Measurements from ENCODE around the gene RDH8.

Gene RDH8, protein sequence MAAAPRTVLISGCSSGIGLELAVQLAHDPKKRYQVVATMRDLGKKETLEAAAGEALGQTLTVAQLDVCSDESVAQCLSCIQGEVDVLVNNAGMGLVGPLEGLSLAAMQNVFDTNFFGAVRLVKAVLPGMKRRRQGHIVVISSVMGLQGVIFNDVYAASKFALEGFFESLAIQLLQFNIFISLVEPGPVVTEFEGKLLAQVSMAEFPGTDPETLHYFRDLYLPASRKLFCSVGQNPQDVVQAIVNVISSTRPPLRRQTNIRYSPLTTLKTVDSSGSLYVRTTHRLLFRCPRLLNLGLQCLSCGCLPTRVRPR

DNA sequence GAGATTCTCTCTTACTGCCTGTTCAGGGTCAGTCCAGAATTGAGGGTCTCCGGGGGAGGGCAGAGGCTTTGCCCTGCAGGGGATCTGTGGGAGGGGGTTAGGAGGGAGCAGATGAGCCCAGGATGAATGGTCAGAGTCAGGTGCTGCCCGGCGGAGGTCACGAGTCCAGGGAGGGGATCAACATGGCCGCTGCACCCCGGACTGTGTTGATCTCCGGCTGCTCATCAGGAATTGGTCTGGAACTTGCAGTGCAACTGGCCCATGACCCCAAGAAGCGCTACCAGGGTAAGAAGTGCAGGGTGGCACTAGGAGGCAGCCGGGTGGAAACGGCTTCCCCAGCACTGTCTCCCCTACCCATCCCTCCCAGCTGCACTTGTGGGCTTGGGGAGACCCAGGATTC is at the start of gene RDH8:
Gene RDH8, plus strand, starts transcription at position 168 of the 400 bp plus-strand sequence. Its CDS starts 15 bp downstream, at position 183.
- no peak for DNase-seq (ENCODE audit: low spot score)

DNA sequence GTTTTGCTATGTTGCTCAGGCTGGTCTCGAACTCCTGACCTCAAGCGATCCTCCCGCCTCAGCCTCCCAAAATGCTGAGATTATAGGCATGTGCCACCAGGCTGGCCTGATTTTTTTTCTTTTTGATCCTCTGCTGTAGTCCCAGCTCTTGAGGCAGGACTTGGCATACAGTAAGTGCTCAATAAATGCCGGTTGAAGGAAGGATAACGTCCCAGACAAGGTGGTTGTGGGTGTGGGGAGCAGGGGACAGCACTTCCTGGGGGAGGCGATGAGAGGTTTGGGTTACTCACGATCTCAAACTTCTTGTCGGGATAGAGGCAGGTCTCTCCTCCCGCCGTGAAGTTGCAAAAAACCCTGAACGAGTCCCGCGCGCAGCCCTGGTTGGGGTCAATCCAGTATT is 47.3 kb upstream of the RDH8 start:
- DNase-seq (ENCODE audit: low spot score), result no peak

DNA sequence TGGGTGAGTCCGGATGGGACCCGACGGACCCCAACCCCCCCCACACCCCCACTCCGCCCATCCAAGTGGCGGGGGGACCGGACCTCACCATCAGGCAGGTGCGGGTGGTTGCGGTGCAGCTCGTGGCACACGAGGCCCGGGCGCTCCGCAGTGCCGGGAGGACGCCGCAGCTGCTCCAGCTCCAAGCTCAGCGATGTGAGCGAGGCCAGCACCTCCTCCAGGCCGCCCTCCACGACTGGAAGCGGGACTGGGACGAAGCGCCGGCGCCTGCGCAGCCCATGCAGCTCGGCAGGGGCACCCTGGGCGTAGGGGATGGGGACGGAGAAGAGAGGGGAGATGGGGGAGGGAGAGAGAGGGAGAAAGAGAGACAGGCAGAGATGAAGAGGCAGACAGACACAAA is 46.8 kb upstream of the RDH8 start:
- DNase-seq (ENCODE audit: low spot score), result no peak

- DNase-seq (ENCODE audit: low spot score), result no peak
These were observed 46.0 kb upstream of the RDH8 start for GRCh38 chr19:9967326-9967725.

DNA sequence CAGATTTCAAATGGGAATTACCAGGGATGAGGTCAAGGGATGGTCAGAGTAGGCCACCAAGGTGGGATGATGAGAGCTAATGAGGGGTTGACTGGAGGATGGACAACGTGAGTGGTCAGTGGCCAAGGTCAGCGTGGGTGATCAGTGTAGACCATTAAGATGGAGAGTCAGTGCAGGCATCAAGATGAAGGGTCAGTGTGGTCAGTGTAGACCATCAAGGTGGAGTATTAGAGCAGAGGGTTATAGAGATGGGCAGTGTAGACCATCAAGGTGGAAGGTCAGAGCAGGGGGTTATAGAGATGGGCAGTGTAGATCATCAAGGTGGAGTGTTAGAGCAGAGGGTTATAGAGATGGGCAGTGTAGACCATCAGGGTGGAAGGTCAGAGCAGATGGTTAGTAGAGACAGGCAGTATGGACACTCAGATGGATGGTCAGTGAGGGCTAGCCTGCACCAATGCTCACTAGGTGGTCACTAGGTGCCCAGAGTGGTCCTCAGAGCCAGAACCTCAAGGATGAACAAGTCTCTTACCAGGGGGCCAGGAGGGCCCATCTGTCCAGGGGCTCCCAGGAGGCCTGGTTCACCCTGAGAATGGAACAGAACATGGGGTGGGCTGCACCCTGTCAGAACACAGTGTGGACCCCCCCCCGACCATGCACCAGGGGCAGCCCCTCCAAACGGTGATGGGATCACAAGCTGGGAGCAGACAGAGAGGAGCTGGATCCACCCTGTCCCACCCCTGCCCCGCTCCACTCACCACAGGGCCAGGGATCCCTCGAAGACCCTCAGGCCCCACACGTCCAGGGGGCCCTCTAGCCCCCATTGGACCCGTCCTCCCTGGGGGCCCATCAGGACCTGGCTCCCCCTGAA is 44.2 kb upstream of the RDH8 start:
- no peak for DNase-seq (ENCODE audit: low spot score)

GRCh38 chr19:9969688-9969975 is 43.7 kb upstream of the RDH8 start:
- no peak for DNase-seq (ENCODE audit: low spot score)

DNA sequence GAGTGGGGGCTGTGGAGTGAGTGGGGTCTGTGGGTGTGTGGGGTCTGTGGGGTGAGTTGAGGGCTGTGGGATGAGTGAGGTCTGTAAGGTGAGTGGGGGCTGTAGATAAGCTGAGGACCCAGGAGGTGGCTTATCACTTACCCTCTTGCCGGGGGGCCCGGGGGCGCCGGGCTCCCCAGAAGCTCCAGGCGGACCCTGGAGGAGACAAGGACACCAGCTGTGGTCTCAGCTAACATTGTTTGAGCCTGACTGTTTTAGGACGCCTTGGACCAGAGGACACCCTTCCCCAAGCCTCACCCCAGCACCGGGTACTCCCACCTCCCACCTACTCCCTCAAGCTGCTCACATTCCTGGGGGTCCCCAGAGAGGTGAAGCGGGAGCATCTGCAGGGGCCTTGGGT is 42.8 kb upstream of the RDH8 start:
- DNase-seq (ENCODE audit: low spot score), result no peak

- no peak for DNase-seq (ENCODE audit: low spot score)
These were observed 42.0 kb upstream of the RDH8 start for GRCh38 chr19:9971166-9971897.

- DNase-seq (ENCODE audit: low spot score), result no peak
These were observed 41.2 kb upstream of the RDH8 start for GRCh38 chr19:9972103-9972502.

DNA sequence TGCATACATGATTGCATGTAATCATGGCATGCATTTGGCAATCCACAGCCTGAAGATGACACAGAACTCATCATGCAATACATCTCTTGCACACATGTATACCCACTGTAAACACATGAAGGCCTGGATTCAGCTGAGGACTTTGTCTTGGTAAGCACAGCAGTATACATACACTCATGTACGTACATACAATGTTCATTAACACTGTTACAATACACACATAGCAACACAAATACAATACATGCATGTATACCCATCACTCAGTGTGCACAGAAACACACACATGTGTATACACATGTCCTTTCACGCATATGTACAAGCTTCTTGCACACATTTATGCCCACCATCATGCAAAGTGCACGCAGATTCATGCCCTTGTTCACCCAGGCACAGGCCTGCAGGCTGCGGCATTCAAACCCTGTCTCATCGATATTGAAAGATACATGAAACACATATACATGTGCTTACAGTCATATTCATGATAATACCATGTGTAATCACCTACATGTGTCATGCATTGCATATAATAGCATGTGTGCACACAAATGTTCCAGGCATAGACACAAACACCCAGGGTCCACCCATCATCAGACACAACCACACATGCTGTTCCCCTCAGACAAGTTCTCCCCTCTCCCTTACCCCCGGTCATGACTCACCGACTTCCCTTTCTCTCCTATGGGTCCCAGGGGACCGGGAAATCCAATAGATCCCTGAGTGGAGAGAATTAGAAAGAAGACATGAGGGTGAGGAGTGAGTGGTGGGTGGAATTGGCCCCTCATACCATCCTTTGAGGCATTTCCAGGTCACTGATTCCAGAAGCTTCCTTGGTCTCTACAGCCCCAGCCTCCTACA is 31.6 kb upstream of the RDH8 start:
- DNase-seq (ENCODE audit: low spot score), result no peak

- no peak for DNase-seq (ENCODE audit: low spot score)
These were observed 26.4 kb upstream of the RDH8 start for GRCh38 chr19:9986787-9987281.

DNA sequence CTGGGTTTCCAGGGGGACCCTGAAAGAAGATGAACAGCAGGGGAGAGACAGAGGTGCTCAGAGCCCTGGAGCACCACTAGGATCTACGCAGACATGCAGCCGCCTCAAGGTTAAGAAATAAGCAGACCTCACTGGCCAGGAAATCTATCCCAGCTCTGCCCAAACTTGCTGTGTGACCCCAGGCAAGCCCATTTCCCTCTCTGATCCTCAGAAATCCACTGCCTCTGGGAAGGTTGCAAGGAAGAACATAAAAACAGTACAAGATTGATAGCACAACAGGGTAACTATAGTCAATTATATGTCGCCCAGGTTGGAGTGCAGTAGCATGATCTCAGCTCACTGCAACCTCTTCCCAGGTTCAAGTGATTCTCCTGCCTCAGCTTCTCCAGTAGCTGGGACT is 23.8 kb upstream of the RDH8 start:
- no peak for DNase-seq (ENCODE audit: low spot score)

GRCh38 chr19:9991425-9992191 is 21.7 kb upstream of the RDH8 start:
- no peak for DNase-seq (ENCODE audit: low spot score)

- no peak for DNase-seq (ENCODE audit: low spot score)
These were observed 18.2 kb upstream of the RDH8 start for GRCh38 chr19:9995084-9995483.

DNA sequence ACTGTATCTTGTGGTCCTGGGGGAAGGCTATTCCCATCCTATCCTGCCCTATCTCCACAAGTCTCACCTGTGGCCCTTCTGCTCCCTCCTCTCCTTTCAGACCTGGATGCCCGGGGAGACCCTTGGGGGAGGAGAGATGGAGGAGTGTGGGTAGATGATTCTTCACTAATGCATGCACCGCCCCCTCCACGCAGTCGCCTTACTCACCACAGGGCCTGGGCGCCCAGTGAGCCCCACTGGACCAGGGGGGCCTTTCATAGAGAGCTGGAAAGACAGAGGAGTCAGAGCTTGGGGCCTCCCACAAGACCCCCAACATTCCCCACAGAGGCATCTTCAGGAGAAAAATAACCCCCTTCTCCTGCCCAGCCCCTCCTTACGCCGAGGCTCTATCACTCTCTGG is 17.3 kb upstream of the RDH8 start:
- no peak for DNase-seq (ENCODE audit: low spot score)

DNA sequence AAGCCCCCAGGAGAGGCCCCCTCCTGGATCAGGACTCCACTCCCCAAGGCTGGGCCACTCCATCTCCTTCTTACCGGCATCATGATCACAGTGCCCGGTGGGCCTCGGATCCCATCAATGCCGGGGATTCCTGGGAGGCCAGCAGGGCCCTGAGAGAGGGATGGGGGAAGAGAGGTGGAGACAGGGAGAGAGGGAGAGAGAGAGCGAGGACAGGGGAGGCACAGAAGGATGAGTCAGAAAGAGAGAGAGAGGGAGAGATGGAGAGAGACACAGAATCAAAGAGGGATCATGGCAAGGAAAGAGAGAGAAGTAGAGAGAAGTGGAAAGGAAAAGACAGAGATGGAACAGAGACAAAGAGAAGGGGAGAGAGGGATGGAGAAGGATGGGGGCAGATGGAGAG is 16.7 kb upstream of the RDH8 start:
- DNase-seq (ENCODE audit: low spot score), result no peak

DNA sequence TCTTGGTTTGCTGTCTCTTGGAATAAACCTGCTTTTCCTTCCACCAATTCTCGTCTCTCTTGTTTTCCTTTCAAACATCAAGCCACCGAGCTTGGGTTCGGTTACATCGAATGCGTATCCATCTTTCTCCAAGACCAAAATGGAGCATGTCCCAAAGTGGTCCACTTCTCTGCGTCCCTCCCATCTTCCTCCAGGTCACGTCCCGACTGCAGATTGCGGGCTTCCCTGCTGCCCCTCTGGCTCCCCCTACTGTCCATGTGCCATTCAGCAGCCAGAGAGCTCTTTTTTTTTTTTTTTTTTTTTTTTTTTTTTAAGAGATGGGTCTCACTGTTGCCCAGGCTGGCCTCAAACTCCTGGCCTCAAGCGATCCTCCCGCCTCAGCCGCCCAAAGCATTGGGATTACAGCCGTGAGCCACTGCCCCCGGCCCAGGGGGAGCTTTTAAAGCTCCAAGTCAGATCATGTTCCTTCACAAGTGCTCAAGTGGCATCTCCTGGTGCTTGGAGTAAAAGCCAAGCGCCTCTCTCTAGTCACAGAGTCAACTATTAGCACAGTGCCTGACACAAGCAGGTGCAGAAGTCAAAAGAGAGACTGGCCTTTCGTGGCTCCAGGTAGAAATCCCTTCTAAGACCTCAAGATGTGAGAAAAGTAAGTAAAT is 13.0 kb upstream of the RDH8 start:
- peak; percentile 71 for DNase-seq (ENCODE audit: low spot score)

GRCh38 chr19:10001899-10002298 is 11.4 kb upstream of the RDH8 start:
- DNase-seq (ENCODE audit: low spot score), result peak; percentile 45

DNA sequence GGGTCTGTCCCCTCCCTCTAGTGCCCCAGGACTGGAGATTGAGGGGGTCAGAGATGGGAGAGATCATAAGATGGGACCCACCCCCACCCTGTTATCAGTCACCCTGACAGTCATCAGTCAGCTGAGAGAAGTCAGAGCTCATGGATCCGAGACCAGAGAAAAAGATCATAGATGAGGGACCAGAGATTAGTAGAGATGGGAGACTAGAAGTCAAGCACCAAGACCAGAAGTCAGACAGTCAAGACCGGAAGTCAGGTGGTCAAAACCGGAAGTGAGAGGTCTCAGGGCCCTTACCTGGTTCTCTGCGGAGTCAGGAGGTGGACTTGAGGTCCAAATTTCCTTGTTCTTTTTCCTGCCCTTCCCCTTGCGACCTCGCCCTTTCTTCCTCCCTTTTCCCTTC is 10.0 kb upstream of the RDH8 start:
- DNase-seq (ENCODE audit: low spot score), result no peak

GRCh38 chr19:10004617-10005016 is 8.7 kb upstream of the RDH8 start:
- no peak for DNase-seq (ENCODE audit: low spot score)

Measured in RKO (cell line).